Measurements from ENCODE around the gene MPHOSPH10. TPM values are rescaled to one million over a fixed set of nuclear protein-coding genes. Genes with fewer than 3 reads are reported as not detected.
"Not testable (repeated sequence)": the region's sequence is repeated elsewhere in the genome, so short reads cannot be mapped to it uniquely, and the experiment has no call there.

Gene MPHOSPH10
- total RNA-seq, 1 donor from 2014 or later = 21.6 TPM

DNA sequence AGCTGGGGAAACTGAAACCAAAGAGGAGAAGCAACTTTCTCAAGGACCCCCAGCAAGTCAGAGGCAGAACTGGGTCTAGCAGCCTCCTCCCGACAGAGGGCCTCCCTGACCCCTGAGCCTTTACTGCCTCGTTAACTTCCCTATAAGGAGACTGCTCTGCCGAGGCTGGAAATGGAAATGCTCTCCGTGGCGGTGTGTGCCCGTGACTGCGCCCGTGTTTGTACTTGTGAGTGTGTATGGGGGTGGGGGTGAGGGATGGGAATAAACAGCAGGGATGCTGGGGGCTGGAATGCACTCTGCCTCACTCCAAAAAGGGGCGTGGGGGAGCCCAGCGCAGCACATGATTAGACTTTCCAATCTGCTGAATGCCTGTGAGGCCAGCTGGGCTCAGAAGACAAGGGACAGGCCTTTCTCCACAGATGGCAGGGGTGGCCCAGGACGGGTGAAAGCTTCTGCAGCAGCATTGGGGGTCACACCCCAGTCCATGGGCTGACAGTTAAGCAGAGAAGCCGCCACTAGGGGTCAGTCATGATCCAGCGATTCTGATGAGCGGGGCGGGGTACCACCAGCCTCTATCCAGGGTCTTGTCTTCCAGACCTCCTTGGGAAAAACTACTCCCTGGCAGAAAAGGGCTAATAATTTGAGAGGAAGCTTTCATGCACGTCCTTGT lies 26.8 kb downstream of the MPHOSPH10 start:
- Histone ChIP-seq H3K4me3 (peak overlapping the region; percentile 20 to 26), H3K9me3 (no peaks in the 10 kb centered on the region), H3K36me3 (no peaks in the 10 kb centered on the region), H3K27ac (peak overlapping the region; percentile 12), H3K4me1 (peaks cover 10% of the 10 kb centered on the region), H3K27me3 (no peaks in the 10 kb centered on the region)
- intact Hi-C loops (cut with DNase I) = no loop called here
- DNase-seq (ENCODE audit: extremely low spot score in 2 of 2) = peak in 1 of 2 donors; percentile 77
- no peak for TF ChIP-seq POLR2A (IDR thresholded peaks at IDR 0.05)
- TF ChIP-seq, protein P1, sequence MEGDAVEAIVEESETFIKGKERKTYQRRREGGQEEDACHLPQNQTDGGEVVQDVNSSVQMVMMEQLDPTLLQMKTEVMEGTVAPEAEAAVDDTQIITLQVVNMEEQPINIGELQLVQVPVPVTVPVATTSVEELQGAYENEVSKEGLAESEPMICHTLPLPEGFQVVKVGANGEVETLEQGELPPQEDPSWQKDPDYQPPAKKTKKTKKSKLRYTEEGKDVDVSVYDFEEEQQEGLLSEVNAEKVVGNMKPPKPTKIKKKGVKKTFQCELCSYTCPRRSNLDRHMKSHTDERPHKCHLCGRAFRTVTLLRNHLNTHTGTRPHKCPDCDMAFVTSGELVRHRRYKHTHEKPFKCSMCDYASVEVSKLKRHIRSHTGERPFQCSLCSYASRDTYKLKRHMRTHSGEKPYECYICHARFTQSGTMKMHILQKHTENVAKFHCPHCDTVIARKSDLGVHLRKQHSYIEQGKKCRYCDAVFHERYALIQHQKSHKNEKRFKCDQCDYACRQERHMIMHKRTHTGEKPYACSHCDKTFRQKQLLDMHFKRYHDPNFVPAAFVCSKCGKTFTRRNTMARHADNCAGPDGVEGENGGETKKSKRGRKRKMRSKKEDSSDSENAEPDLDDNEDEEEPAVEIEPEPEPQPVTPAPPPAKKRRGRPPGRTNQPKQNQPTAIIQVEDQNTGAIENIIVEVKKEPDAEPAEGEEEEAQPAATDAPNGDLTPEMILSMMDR (IDR thresholded peaks at IDR 0.05) = peak in 1 of 3 experiments; percentile 35

DNA sequence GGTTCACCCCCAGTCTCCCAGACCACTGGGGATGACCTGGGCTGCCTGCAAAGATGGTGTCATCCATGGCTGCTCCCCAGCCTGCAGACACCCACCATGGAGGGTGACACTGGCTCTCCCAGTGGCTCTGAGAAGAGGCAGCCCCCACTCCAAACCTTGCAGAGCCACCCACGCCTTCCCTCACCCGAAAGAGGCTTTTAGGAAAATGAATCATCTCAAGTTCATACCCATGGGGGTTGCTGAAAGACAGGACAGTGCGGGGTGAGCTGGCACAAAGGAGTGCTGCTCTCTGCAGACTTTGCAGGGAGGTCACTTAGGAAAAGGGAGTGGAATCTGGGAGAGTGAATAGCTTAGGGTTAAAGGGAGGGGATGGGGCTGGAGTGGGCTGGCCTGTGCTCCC lies 36.4 kb downstream of the MPHOSPH10 start:
- Histone ChIP-seq H3K4me3 (no peak overlapping the region), H3K36me3 (no peaks in the 10 kb centered on the region), H3K27me3 (no peaks in the 10 kb centered on the region), H3K4me1 (no peaks in the 10 kb centered on the region), H3K9me3 (no peaks in the 10 kb centered on the region), H3K27ac (no peak overlapping the region)
- no peak for TF ChIP-seq POLR2A (IDR thresholded peaks at IDR 0.05)
- no peak for TF ChIP-seq POLR2AphosphoS5 (IDR thresholded peaks at IDR 0.05; ENCODE audit: insufficient read depth in 1 of 2, low read depth in 1 of 2)
- TF ChIP-seq, protein P1 (IDR thresholded peaks at IDR 0.05) = no peak
- intact Hi-C loops (cut with DNase I) = no loop called here
- no peak for DNase-seq (ENCODE audit: extremely low spot score in 2 of 2)

DNA sequence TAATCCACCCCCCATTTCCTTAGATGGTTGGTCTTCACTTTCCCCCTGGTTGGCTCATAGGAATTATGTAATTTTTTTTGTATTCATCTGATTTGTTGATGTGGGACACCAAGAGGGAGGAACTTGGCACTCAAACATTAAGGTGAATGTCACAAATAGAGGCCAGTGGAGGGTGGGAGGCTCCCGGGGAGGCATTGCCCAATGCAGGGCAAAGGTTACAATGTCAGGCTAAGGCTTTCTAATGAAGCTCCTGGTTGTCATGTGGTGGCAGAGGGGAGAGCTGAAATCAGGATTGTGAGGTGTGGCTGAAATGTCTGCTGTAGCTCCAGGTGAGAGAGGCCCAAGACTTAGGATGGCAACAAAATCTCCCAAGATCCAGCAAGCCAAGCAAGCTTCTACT lies 42.7 kb downstream of the MPHOSPH10 start:
- Histone ChIP-seq H3K27ac (no peak overlapping the region), H3K9me3 (no peaks in the 10 kb centered on the region), H3K27me3 (no peaks in the 10 kb centered on the region), H3K4me3 (no peak overlapping the region), H3K36me3 (no peaks in the 10 kb centered on the region), H3K4me1 (no peaks in the 10 kb centered on the region)
- TF ChIP-seq POLR2AphosphoS5 (IDR thresholded peaks at IDR 0.05; ENCODE audit: insufficient read depth in 1 of 2, low read depth in 1 of 2) (no peak), POLR2A (IDR thresholded peaks at IDR 0.05) (no peak)
- TF ChIP-seq, protein P1 (IDR thresholded peaks at IDR 0.05) = no peak
- intact Hi-C loops (cut with DNase I) = no loop called here
- DNase-seq (ENCODE audit: extremely low spot score in 2 of 2) = no peak

DNA sequence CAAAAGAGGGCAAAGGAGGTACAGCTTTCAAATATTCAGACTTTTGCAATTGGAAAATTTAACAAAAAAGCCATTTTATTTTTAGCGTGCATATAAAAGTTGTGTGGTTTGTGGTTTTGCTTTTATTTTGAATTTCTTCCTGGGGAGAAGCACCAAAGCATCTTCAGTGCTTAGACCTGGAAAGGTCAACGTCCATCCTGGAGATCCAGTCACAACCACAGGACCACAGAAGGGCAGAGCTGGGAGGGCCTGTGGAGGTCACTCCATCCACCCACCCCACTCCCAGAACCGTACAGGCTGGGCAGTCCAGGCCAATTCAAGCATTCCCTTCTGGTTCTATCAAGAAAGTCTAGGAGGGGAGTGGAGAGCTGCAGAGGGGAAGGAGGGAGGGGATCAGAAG lies 43.8 kb downstream of the MPHOSPH10 start:
- Histone ChIP-seq H3K4me1 (no peaks in the 10 kb centered on the region), H3K36me3 (no peaks in the 10 kb centered on the region), H3K27ac (no peak overlapping the region), H3K9me3 (no peaks in the 10 kb centered on the region), H3K27me3 (no peaks in the 10 kb centered on the region), H3K4me3 (no peak overlapping the region)
- TF ChIP-seq POLR2AphosphoS5 (IDR thresholded peaks at IDR 0.05; ENCODE audit: insufficient read depth in 1 of 2, low read depth in 1 of 2) = no peak
- no peak for DNase-seq (ENCODE audit: extremely low spot score in 2 of 2)
- intact Hi-C loops (cut with DNase I) = no loop called here

DNA sequence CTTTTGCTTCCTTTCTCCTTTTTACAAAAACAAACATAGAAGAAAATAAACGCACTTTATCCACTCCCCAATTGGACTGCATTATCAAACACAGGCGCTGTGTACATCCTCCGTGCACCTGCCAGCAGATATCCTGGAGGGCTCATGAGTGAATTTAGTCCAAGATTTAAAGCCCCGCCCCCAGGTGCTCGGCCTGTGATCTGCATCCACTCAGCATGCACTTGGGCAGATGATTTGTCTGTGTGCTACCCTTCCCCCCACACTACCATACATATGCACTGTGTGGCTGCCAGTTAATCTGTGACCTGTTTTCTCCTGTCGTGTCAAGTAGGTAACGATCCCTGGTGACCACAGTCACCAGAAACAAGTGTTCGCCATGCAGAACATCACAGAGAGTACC lies 48.4 kb downstream of the MPHOSPH10 start:
- H3K9me3 ChIP-seq; DNase-seq (ENCODE audit: extremely low spot score in 2 of 2); H3K27me3 ChIP-seq; H3K4me1 ChIP-seq; intact Hi-C loops (cut with DNase I); H3K4me3 ChIP-seq; H3K27ac ChIP-seq; H3K36me3 ChIP-seq: not testable (repeated sequence)

DNA sequence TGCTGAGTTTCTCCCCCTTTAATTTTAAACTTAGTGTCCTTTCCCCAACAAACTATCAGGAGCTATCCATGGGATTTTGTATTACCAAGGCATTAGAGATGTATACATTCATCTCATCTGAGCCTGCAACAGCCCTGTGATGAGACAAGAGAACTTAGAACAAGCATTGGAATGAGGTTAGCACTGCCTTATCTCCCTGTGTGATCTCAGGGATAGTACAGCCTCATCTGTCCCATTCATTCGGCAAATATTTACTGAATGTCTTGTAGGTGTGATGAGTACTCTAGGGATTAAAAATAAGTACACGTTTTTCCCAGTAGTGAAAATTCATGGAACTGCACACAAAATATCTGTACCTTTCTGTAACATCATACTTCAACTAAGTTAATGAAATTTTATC lies 50.9 kb downstream of the MPHOSPH10 start:
- intact Hi-C loops (cut with DNase I) = no loop called here
- Histone ChIP-seq H3K36me3 (no peaks in the 10 kb centered on the region), H3K27me3 (no peaks in the 10 kb centered on the region), H3K4me1 (no peaks in the 10 kb centered on the region), H3K9me3 (no peaks in the 10 kb centered on the region), H3K27ac (no peak overlapping the region), H3K4me3 (no peak overlapping the region)
- TF ChIP-seq, protein P1 (IDR thresholded peaks at IDR 0.05) = no peak
- no peak for TF ChIP-seq POLR2AphosphoS5 (IDR thresholded peaks at IDR 0.05; ENCODE audit: insufficient read depth in 1 of 2, low read depth in 1 of 2)
- no peak for TF ChIP-seq POLR2A (IDR thresholded peaks at IDR 0.05)
- DNase-seq (ENCODE audit: extremely low spot score in 2 of 2) = no peak

DNA sequence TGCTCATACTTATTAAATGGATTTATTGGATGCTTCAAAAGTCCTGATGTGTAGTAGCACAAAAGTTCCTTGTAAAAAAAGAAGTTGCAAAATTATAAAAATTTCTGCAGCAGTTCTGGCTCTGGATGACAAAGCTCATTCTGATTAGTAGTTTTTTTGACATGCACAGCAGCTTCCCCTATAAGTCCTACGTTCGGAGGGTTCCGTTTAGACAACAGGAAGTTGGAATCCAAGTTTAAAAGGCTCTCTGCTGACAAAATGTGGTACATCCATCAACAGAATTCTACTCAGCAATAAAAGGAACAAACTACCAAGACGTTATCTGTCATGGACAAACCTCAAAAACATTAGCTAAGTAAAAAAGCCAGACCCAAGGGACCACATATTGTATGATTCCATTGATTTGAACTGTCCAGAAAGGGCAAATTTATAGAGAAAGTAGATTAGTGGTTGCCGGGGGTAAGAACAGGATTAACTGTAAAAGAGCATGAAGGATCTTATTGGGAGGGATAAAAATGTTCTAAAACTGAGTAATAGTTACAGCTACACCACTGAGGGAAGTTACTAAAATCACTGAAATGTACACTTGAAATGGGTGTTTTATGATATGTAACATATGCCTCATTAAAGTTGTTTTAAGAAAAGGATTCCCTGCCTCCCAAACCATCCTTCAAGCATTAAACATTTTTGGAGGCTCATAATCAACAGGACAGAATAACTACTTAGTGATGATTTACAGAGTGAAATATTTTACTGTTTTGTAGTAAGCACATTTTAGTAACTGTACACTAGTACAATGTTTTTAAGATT lies 53.1 kb downstream of the MPHOSPH10 start:
- DNase-seq (ENCODE audit: extremely low spot score in 2 of 2); intact Hi-C loops (cut with DNase I): not testable (repeated sequence)

More for the DNA sequence above, 53.1 kb downstream of the MPHOSPH10 start:
- H3K27ac ChIP-seq, H3K4me1 ChIP-seq, H3K4me3 ChIP-seq, H3K9me3 ChIP-seq, H3K36me3 ChIP-seq, H3K27me3 ChIP-seq: not testable (repeated sequence)

Data from vagina (tissue), 2 donors.